HG03095 (cell line): ENCODE measurements around the gene WDR41.

Source experiments
- ATAC-seq: cut with Tn5 transposase; IDR thresholded peaks from one replicate; pipeline ENCODE4 v1.9.1; 2021; ENCODE audit warnings: moderate library complexity; ENCODE audit not compliant: unreplicated experiment

Gene WDR41

DNA sequence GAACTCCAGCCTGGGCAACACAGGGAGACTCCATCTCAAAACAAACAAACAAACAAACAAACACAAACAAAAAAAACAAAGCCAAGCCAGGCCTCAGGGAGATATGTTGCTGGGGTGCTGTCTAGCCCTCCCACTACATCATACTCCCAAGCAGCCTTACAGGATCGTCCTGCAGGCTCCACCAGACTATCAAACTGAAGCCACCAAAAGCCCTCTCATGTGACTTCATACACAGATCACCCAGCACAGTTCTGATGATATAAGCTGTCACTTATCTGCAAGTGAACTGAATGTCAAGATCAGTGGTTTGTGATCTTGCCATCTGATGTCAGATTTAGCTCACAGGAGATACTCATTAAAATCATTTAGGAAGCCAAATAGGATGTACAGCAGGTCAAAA is 43.3 kb downstream of the WDR41 start:
- no peak for ATAC-seq

DNA sequence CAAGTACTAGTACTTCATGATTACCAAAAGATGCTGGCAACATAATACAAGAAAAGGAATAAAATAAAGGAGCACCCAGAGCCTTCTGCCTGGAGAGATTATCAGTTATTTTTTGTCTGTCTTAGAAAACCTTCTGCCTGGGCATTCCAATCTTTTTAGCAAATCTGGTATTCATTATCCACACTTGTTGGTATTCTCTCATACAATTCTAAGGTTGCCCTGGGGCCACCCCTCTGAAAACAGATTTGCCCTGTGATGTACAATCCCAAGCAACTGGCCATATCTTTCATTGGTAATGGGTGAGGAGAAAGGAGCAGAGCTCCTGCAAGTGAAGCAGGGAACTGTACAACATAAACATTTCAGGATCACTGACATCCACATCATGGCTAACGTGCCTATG is 47.8 kb downstream of the WDR41 start:
- ATAC-seq: no peak

DNA sequence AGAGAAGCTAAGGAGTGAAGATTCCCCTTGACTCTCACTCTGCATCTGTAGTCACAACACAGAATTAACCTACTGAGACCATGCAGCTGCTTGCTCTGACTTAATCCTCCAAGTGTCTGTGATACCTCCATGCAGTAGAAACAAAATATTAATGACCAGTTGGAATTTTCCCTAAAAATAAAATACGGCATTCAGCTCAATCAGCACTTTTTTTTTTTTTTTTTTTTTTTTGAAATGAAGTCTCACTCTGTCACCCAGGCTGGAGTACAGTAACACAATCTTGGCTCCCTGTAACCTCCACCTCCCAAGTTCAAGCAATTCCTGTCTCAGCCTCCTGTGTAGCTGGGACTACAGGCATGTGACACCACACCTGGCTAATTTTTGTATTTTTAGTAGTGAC is 48.4 kb downstream of the WDR41 start:
- ATAC-seq: no peak

- ATAC-seq: no peak
Measured at GRCh38 chr5:77438071-77438470, 54.0 kb downstream of the WDR41 start.

DNA sequence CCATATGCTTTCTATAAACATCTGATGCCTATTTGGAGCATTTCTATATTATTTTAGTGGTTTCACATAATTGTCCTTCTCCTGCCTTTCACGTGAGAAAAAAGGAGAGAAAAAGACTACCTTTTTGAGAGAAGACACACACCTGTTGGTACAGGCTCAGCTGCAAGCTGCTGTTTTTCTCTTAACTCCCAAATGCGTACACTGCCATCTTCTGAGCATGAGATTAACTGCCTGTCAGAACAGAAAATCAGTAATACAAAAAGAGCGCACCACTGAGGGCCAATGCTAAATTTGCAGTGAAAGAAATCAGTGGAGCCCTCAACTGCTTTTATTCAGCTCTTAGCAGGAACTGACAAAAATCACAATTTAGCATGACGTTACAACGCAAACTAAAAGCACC is 54.9 kb downstream of the WDR41 start:
- ATAC-seq: no peak

DNA sequence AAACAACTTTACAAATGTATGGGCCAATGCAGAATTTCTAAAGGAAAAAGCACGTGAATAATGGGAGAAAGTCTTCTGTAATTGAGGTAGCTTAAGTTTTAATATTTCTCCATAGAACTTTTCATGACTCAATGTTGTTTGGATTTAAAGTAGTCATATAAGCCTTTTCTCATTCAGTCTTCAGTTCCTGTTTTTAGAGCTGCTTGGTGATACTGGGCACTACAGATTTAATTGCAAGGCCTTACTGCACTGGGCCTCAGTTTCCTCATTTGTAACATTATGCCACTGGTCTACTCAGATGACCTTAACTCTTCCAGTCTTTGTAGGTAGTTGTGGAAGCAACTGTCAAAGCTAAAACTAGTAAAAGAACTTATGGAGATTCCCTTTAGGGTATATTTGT is 60.4 kb downstream of the WDR41 start:
- no peak for ATAC-seq

DNA sequence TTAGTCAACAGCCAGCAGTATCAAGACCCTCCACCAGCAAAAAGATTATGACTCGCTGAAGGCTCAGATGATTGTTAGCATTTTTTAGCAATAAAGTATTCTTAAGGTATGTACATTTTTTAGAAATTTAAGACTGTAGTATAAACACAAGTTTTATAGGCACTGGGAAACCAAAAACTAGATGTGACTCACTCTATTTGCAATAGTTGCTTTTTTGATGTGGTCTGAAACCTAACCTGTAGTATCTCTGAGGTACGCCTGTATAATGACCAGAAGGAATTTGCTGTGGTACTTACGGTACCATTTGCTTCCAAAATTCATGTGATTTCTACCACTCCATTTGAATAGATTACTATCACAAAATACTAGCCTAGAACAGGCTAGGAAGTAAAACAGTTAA is 60.8 kb downstream of the WDR41 start:
- no peak for ATAC-seq

GRCh38 chr5:77430726-77431125 is 61.4 kb downstream of the WDR41 start:
- no peak for ATAC-seq

DNA sequence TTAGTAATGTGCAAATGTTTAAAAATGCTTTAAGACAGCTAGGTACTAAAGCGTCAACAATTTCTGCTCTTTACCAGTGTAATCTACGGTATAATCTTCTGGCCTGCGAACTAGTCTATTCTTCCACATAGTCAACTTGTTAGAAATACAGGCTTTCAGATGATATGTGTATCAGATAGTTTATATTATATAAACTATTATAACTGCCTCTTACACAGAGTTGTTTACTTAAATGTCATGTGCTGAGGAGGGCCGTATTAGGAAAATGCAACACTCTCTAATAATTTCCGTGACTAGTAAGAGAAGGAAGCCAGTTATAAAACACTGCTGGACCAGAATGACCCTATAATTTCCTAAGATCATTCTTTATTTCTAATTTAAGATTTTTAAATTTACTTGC is 63.6 kb downstream of the WDR41 start:
- ATAC-seq: no peak

DNA sequence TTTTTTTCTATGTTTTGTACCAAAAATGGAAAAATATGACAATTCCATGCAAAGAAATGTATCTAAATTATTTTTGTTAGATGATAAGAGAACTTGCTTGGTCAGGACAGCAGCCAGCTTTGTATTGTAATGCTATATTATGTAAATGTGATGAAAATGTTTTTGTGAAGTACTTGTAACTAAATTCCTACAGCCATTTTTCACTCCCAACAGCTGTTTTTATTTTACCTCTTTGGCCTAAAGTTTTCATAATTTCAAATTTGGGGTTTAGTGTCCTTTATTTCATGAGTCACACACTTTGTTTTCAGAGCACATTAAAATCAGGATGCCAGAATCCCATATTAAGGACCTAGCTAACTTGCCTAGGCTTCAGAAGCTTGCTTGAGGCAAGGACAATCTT is 64.1 kb downstream of the WDR41 start:
- ATAC-seq: no peak

- no peak for ATAC-seq
Measured at GRCh38 chr5:77426670-77427069, 65.4 kb downstream of the WDR41 start.

DNA sequence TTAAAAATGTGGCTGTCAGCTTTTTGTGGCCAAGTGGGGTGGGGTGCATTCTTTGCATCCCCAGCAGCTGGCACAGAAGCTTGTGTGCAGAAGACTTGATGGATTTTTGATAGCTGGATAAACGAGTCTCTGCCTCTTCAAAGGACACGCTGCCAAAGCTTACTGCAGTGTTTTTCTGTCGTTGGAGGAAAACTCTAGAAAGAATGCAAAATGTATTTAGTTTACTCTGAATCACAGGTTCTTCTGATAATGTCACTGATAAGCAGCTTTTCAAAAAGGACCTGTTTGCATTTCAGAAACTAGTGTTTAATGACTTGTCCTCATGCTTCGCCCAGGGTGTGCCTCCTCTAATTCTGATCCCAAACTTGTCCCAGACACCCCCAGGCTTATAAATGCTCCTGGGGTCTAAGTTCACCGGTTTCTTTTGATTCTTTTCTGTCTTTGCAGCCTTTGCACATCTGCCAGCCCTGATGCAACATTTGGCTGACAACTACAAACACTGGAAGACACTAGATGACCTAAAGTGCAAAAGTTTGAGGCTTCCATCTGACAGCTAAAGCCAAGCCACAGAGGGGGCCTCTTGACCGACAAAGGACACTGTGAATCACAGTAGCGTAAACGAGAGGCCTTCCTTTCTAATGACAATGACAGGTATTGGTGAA is 66.0 kb downstream of the WDR41 start:
- no peak for ATAC-seq

DNA sequence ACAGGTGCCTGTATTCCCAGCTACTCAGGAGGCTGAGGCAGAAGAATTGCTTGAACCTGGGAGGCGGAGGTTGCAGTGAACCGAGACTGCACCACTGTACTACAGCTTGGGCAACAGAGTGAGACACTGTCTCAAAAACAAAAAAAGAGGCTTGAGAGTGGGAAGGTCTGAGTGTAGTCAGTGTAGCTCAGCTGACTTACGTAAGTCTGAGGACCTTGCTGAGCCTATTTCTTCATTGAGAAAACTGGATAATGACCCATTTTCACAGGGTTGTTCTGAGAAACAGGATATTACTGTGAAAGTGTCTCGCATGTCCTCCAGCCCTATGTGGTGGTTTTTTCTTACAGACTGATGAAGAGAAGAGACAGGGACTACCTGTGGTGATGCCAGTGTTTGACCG is 66.7 kb downstream of the WDR41 start:
- no peak for ATAC-seq

DNA sequence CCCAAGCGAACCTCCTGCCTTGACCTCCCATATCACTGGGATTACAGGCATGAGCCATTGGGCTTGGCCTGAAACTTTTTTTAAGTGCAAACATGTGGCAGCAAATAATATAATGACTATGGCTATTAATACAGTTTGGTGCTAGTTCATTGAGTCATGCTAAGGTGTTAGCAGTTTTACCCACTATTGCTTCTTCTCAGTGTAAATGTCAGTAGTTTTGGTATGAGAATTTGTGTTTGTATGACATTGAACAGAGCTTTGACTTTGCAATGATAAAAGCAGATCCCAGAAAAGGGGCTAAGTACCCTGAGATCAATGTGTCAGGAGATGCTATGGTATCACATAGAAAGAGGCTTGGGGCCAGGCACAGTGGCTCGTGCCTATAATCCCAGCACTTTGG is 67.2 kb downstream of the WDR41 start:
- ATAC-seq: no peak

- no peak for ATAC-seq
Measured at GRCh38 chr5:77423022-77423750, 68.9 kb downstream of the WDR41 start.

DNA sequence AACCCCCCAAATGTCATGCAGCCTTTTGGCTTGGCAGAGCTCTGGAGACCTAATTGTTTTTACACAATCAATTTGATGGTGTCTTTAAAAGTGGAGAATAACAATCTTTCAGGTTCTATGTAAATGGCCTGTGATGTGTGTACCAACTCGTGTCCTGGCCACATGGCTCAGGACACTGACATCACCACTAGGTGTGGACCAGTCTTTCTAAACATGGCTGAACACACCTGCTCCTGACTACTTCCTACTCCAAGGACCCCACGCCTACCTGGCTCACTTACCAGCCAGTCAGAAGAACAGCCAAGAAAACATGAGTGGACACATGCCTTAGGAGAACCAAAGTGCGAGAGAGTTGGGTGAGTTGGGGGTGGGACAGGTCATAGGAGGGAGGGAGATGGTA is 71.2 kb downstream of the WDR41 start:
- no peak for ATAC-seq

DNA sequence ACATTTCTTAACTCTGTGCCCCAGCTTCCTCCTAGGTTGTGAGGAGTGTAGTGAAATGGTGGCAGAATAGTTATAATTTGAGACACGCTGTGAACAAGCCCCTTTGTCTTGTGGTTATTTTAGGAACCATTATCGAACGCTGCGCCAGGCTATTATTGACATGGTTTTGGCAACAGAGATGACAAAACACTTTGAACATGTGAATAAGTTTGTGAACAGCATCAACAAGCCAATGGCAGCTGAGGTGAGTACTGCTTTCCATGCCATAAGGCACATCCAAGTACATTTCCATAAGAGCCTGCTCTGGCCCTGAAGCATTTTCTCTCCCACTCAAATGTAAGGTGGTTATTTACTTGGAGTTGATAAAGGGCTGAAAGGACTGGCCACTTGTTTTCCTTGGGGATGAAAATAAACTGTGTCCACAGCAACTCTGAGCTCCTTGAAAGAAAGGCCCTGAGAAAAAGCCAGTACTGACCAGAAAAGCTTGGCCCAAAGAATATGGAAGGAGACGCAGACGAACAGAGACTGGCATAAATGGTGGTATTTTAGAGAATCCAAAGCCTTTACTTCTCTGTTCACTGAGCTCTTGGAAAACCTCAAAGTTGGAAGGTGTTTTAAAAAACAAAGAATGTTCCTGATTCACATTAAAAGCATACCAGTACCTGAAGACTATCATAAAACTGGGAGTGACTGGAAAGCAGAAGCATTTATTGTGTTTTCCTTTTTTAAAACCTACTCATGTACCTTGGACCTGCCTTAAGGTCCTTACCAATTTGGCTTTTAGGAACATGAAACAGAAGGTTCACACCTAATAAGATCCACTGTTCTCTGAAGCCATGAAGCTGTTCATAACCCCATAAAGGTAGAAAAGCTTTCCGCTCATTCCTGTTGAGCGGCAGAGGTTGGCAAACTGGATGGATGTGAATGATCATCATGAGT is 72.2 kb downstream of the WDR41 start:
- ATAC-seq: no peak

GRCh38 chr5:77418601-77419581 is 73.2 kb downstream of the WDR41 start:
- ATAC-seq: no peak

GRCh38 chr5:77418162-77418561 is 74.0 kb downstream of the WDR41 start:
- no peak for ATAC-seq

DNA sequence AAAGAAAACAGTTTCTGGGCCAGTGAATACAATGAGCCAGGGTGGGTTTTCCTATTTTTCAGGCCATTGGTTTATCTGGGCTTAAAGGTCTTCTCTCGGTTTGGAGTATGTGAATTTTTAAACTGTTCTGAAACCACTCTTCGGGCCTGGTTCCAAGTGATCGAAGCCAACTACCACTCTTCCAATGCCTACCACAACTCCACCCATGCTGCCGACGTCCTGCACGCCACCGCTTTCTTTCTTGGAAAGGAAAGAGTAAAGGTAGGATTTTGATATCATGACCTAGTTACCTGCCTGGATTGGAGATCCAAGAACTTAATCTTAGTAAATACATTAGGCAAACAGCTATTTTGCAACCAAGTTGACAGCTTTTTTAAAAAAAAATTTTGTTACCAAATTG is 79.1 kb downstream of the WDR41 start:
- no peak for ATAC-seq
